ENCODE data around the gene EFTUD2. TPM values are rescaled to one million over a fixed set of nuclear protein-coding genes. Genes with fewer than 3 reads are reported as not detected.

Gene EFTUD2
- total and polyA plus RNA-seq, 5 experiments from 2014 or later, result 57.0 to 113 (median 79.0) TPM

DNA sequence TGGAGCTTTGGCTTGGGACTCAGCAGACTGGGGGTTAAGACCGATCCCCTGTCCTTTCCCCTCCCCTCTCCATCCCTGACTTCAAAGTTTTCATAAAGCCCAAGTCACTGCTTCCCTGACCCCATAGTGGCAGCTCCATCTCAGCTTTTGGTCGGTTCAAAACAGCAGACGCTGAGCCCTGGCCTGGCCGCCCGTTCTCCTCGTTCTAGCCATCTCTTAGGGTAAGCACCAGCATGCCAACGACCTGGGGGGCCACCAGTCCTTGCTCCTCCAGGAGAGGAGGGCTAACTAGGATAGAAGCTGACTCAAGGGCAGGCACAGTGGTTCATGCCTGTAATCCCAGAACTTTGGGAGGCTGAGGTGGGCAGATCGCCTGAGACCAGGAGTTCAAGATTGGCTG is 53.0 kb downstream of the EFTUD2 start:
- ATAC-seq (no peak), DNase-seq (no peak)
- no peaks in the 10 kb centered on the region for H3K9me3 Mint-ChIP-seq
- peaks cover 0 to 5% (median 0%) of the 10 kb centered on the region in 4 donors for H3K4me1 Mint-ChIP-seq
- H3K36me3 Mint-ChIP-seq, result peaks cover 0 to 16% (median 2%) of the 10 kb centered on the region in 3 donors
- H3K27me3 Mint-ChIP-seq, result no peaks in the 10 kb centered on the region
- POLR2A ChIA-PET, result no interaction called here
- H3K4me3 Mint-ChIP-seq, result no peak overlapping the region
- H3K27ac Mint-ChIP-seq, result peak overlapping the region in 1 of 10 donors; percentile 27

GRCh38 chr17:44844390-44844830 is 54.8 kb downstream of the EFTUD2 start:
- no peaks in the 10 kb centered on the region for H3K36me3 Mint-ChIP-seq
- POLR2A ChIA-PET, result no interaction called here
- no peak overlapping the region for H3K4me3 Mint-ChIP-seq
- H3K4me1 Mint-ChIP-seq, result peaks cover 0 to 3% (median 0%) of the 10 kb centered on the region in 4 donors
- DNase-seq, result no peak
- peak overlapping the region in 1 of 10 donors; percentile 46 for H3K27ac Mint-ChIP-seq
- ATAC-seq, result no peak
- H3K27me3 Mint-ChIP-seq, result no peaks in the 10 kb centered on the region
- H3K9me3 Mint-ChIP-seq, result no peaks in the 10 kb centered on the region

DNA sequence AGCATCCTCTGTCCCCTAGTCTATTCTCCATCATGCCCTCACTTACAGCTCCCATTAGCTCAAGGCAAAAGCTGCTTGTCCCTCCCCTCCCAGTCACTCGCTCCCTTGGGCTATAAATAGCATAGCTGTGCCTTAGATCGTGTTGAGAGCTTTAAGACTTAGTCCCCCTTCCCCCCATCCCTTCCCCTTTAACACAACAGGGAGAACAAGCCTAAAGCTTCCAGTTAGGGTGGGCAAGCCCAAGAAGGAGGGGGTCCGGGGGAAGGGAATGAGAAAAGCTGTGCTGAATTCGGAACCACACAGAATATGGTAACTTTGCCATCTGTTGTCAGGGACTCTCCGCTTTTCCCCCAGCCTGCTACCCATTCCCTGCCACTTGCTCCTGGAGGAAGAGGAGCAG is 56.5 kb downstream of the EFTUD2 start:
- no peak for ATAC-seq
- Mint-ChIP-seq H3K4me1 (no peaks in the 10 kb centered on the region), H3K4me3 (no peak overlapping the region), H3K27me3 (no peaks in the 10 kb centered on the region), H3K36me3 (no peaks in the 10 kb centered on the region), H3K9me3 (no peaks in the 10 kb centered on the region), H3K27ac (peak overlapping the region in 3 of 10 donors; percentile 9 to 50 (median 39))
- POLR2A ChIA-PET, result no interaction called here
- no peak for DNase-seq

GRCh38 chr17:44840936-44841335 is 58.3 kb downstream of the EFTUD2 start:
- DNase-seq (no peak), ATAC-seq (no peak)
- Mint-ChIP-seq H3K4me3 (no peak overlapping the region), H3K27me3 (peaks cover 0 to 2% (median 0%) of the 10 kb centered on the region in 5 donors), H3K9me3 (no peaks in the 10 kb centered on the region), H3K36me3 (no peaks in the 10 kb centered on the region), H3K4me1 (no peaks in the 10 kb centered on the region), H3K27ac (no peak overlapping the region)
- POLR2A ChIA-PET, result no interaction called here

DNA sequence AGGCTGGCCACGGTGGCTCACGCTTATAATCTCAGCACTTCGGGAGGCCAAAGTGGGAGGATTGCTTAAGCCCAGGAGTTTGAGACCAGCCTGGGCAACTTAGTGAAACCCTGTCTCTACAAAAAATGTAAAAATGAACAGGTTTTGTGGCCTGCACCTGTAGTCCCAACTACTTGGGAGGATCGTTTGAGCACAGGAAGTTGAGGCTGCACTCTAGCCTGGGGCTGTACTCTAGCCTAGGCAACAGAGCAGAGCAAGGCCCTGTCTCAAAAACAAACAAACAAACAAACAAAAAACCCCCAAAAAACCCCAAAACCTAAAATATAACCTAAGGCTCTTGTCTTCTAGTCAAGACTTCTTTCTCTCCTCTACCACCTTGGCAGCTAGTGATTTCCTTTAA is 59.0 kb downstream of the EFTUD2 start:
- no peaks in the 10 kb centered on the region for H3K9me3 Mint-ChIP-seq
- peak overlapping the region in 1 of 10 donors; percentile 44 for H3K27ac Mint-ChIP-seq
- no peaks in the 10 kb centered on the region for H3K36me3 Mint-ChIP-seq
- no peaks in the 10 kb centered on the region for H3K4me1 Mint-ChIP-seq
- H3K27me3 Mint-ChIP-seq, result peaks cover 0 to 2% (median 0%) of the 10 kb centered on the region in 5 donors
- DNase-seq (no peak), ATAC-seq (no peak)
- no peak overlapping the region for H3K4me3 Mint-ChIP-seq
- POLR2A ChIA-PET, result no interaction called here

DNA sequence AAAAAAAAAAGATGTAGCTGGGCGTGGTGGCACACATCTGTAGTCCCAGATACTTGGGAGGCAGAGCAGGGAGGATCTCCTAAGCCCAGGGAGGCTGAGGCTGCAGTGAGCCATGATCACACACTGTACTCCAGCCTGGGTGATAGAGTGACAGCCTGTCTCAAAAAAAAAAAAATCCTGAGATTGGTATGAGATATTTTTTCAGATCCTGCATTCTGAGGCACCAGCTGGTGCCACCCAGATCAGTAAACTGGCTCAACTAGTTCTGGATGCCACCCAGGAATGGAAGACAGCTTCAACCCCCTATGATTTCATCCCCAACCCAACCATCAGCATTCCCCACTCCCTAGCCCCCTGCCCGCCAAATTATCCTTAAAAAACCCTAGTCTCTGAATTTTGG is 62.0 kb downstream of the EFTUD2 start:
- Mint-ChIP-seq H3K9me3 (no peaks in the 10 kb centered on the region), H3K27me3 (peaks cover 0 to 17% (median 5%) of the 10 kb centered on the region in 5 donors), H3K4me3 (no peak overlapping the region), H3K36me3 (no peaks in the 10 kb centered on the region), H3K4me1 (no peaks in the 10 kb centered on the region), H3K27ac (no peak overlapping the region)
- POLR2A ChIA-PET, result interaction anchor here (0.7 kb wide), 1 partner anchor 47 kb away, joined by 4 read pairs; no protein-coding TSS in a partner anchor
- ATAC-seq (no peak), DNase-seq (no peak)

GRCh38 chr17:44832805-44833204 is 66.4 kb downstream of the EFTUD2 start:
- POLR2A ChIA-PET, result no interaction called here
- no peak overlapping the region for H3K27ac Mint-ChIP-seq
- no peaks in the 10 kb centered on the region for H3K36me3 Mint-ChIP-seq
- H3K4me1 Mint-ChIP-seq, result peaks cover 7 to 14% (median 13%) of the 10 kb centered on the region in 4 donors
- H3K27me3 Mint-ChIP-seq, result peaks cover 10 to 41% (median 19%) of the 10 kb centered on the region in 5 donors
- H3K4me3 Mint-ChIP-seq, result no peak overlapping the region
- no peaks in the 10 kb centered on the region for H3K9me3 Mint-ChIP-seq
- ATAC-seq (no peak), DNase-seq (no peak)

DNA sequence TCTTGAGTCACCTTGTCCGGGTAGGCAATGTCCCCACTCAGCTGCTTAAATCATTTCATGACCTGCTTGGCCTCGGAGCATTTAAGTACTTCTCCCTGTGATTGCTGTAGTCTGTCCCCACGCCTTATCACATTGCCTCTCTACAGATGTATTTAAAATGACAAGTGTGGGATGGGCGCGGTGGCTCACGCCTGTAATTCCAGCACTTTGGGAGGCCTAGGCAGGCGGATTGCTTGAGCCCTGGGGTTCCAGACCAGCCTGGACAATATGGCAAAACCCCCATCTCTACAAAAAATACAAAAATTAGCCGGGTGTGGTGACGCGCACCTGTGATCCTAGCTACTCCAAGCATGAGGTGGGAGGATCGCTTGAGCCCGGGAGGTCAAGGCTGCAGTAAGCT is 67.9 kb downstream of the EFTUD2 start:
- peak overlapping the region in 5 of 10 donors; percentile 11 to 71 (median 50) for H3K4me3 Mint-ChIP-seq
- ATAC-seq, result no peak
- H3K27me3 Mint-ChIP-seq, result peaks cover 20 to 52% (median 30%) of the 10 kb centered on the region in 5 donors
- POLR2A ChIA-PET, result no interaction called here
- H3K27ac Mint-ChIP-seq, result no peak overlapping the region
- H3K36me3 Mint-ChIP-seq, result no peaks in the 10 kb centered on the region
- no peak for DNase-seq
- no peaks in the 10 kb centered on the region for H3K9me3 Mint-ChIP-seq
- peaks cover 7 to 14% (median 13%) of the 10 kb centered on the region in 4 donors for H3K4me1 Mint-ChIP-seq

GRCh38 chr17:44830359-44831288 is 68.6 kb downstream of the EFTUD2 start:
- POLR2A ChIA-PET, result no interaction called here
- DNase-seq, result peak in 3 of 10 donors; percentile 17 to 22 (median 21)
- H3K27me3 Mint-ChIP-seq, result peaks cover 20 to 59% (median 33%) of the 10 kb centered on the region in 5 donors
- no peaks in the 10 kb centered on the region for H3K36me3 Mint-ChIP-seq
- ATAC-seq, result peak; percentile 45 to 53
- H3K4me1 Mint-ChIP-seq, result peaks cover 7 to 14% (median 13%) of the 10 kb centered on the region in 4 donors
- H3K4me3 Mint-ChIP-seq, result peak overlapping the region; percentile 69 to 85 (median 78)
- no peaks in the 10 kb centered on the region for H3K9me3 Mint-ChIP-seq
- H3K27ac Mint-ChIP-seq, result no peak overlapping the region

DNA sequence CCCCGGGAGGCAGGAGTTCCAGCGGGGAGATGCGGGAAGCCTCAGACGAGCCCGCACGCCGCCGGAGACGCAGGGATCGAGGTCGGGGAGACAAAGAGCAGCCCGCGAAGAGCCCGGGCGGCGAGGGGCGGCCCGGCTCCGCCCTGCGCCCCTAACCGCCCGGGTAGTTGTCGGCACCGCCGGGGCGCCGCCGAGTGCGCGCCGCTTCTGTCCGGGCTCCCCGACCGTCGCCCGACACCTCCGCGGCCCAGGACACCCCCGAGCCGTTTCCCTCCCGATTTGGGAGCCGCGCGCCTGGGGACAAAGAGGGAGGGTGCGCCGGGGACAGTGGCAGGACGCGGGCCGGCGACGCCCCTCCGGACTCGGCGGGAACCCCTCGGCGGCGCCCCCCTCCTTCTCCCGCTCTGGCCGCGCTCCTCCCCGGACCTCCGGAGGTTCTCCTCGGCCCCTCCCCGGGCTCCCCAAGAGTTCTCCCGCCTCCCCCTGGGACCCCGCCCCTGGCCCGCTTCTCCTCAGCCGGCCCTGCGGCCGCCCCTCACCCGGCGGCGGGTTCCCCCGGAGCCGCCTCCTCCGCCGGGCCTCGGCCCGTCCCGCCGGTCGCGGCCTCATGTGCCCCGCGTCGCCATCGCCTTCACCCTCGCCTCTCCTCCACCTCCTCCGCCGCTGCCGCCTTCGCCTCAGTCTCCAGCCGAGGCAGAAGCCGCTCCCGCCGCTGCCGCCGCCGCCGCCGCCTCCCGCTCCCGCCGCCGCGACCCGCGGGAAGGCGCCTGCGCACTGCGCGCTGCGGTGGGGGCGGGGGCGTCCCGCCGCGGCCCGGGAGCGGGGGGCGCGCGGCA is 69.5 kb downstream of the EFTUD2 start, which contains the start of gene GJC1:
TSS of gene GJC1 (minus strand) at position 765 of the 836 bp plus-strand sequence. CDS start 24,470 bp downstream, outside the sequence.
- Mint-ChIP-seq H3K4me3 (peak within 1 kb of the TSS; percentile 78 to 91 (median 82)), H3K4me1 (peaks cover 7 to 14% (median 13%) of the 10 kb centered on the region in 4 donors), H3K27me3 (peaks cover 20 to 61% (median 33%) of the 10 kb centered on the region in 5 donors), H3K36me3 (no peaks in the 10 kb centered on the region), H3K9me3 (no peaks in the 10 kb centered on the region), H3K27ac (peak within 1 kb of the TSS in 1 of 10 donors; percentile 6)
- peak in 4 of 10 donors; percentile 6 to 11 (median 8) for DNase-seq
- POLR2A ChIA-PET, result no interaction called here
- peak; percentile 63 to 66 for ATAC-seq

GRCh38 chr17:44828919-44829522 is 70.2 kb downstream of the EFTUD2 start:
- Mint-ChIP-seq H3K4me3 (peak overlapping the region; percentile 77 to 91 (median 80)), H3K27ac (peak overlapping the region in 1 of 10 donors; percentile 6), H3K4me1 (peaks cover 7 to 14% (median 13%) of the 10 kb centered on the region in 4 donors), H3K9me3 (no peaks in the 10 kb centered on the region), H3K27me3 (peaks cover 20 to 65% (median 33%) of the 10 kb centered on the region in 5 donors), H3K36me3 (no peaks in the 10 kb centered on the region)
- DNase-seq (peak in 6 of 10 donors; percentile 11 to 43 (median 32)), ATAC-seq (peak; percentile 43 to 63)
- POLR2A ChIA-PET, result no interaction called here

DNA sequence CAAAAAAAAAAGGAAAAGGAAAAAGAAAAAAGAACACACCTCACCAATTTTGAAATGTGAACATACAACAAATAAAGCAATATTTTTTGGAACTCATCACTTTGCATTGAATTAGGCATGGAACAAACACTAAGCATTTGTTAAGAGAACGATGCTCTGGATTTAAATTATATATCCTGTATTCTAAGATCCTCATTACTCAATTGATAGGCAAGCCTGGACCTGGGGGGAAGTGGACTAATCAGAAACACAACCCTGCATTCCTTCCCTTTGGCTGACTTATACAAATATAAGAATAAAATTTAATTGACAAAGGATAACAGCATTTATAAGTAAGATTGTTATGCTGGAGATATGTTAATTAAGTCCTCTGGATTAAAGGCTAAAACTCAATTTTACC is 71.4 kb downstream of the EFTUD2 start:
- H3K4me1 Mint-ChIP-seq, result peaks cover 7 to 14% (median 13%) of the 10 kb centered on the region in 4 donors
- ATAC-seq (no peak), DNase-seq (no peak)
- H3K27ac Mint-ChIP-seq, result no peak overlapping the region
- H3K4me3 Mint-ChIP-seq, result no peak overlapping the region
- POLR2A ChIA-PET, result no interaction called here
- H3K27me3 Mint-ChIP-seq, result peaks cover 23 to 69% (median 43%) of the 10 kb centered on the region in 5 donors
- H3K9me3 Mint-ChIP-seq, result peaks cover 0 to 2% (median 0%) of the 10 kb centered on the region in 9 donors
- no peaks in the 10 kb centered on the region for H3K36me3 Mint-ChIP-seq
